ENCODE data around the gene OPHN1. TPM values are rescaled to one million over a fixed set of nuclear protein-coding genes. Genes with fewer than 3 reads are reported as not detected.

Gene OPHN1
- polyA plus RNA-seq, 1 donor from 2014 or later, result 7.6 TPM

DNA sequence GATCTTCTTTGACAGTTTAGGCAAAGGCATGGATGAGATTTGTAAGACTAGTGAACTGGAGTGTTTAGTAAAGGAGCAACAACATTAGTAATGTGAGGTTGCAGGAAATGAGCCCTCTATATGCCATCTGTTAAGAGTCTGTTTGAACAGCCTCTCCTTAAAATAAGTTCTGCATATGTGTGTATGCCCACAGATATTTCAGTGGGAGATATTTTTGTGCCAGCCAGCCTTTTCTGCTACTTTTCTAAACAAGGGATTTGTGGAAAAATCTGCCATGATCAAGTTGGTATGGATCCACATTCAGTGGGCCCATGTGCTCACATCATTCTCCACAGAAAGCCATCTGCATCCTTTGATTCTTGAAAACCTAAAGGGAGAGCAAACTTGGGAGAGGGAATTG lies 237.7 kb downstream of the OPHN1 start:
- no peak overlapping the region for H2AFZ ChIP-seq (ENCODE audit: low read depth, low read length)
- no peak overlapping the region for H3K9ac ChIP-seq (ENCODE audit: low read length)
- H3F3A ChIP-seq (ENCODE audit: insufficient read depth, low read length, poor library complexity, severe bottlenecking), result no peaks in the 10 kb centered on the region
- no peaks in the 10 kb centered on the region for H3K27me3 ChIP-seq (ENCODE audit: insufficient read depth, low read depth, low read length)
- H3K4me3 ChIP-seq (ENCODE audit: low read length), result no peak overlapping the region
- H3K36me3 ChIP-seq (ENCODE audit: insufficient read depth, low read length), result no peaks in the 10 kb centered on the region
- H4K20me1 ChIP-seq (ENCODE audit: insufficient read depth), result no peaks in the 10 kb centered on the region
- no peaks in the 10 kb centered on the region for H3K9me3 ChIP-seq (ENCODE audit: low read length)
- H3K9me2 ChIP-seq (ENCODE audit: insufficient read depth, low read length), result no peaks in the 10 kb centered on the region
- no peak overlapping the region for H3K4me2 ChIP-seq (ENCODE audit: low read length)
- no peak overlapping the region for H3K27ac ChIP-seq (ENCODE audit: low read length)
- TF ChIP-seq, protein P1, sequence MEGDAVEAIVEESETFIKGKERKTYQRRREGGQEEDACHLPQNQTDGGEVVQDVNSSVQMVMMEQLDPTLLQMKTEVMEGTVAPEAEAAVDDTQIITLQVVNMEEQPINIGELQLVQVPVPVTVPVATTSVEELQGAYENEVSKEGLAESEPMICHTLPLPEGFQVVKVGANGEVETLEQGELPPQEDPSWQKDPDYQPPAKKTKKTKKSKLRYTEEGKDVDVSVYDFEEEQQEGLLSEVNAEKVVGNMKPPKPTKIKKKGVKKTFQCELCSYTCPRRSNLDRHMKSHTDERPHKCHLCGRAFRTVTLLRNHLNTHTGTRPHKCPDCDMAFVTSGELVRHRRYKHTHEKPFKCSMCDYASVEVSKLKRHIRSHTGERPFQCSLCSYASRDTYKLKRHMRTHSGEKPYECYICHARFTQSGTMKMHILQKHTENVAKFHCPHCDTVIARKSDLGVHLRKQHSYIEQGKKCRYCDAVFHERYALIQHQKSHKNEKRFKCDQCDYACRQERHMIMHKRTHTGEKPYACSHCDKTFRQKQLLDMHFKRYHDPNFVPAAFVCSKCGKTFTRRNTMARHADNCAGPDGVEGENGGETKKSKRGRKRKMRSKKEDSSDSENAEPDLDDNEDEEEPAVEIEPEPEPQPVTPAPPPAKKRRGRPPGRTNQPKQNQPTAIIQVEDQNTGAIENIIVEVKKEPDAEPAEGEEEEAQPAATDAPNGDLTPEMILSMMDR (IDR thresholded peaks at IDR 0.05; ENCODE audit: poor library complexity, severe bottlenecking), result no peak
- TF ChIP-seq TAF1 (IDR thresholded peaks at IDR 0.05; ENCODE audit: low read depth), result no peak
- TF ChIP-seq, protein P2, sequence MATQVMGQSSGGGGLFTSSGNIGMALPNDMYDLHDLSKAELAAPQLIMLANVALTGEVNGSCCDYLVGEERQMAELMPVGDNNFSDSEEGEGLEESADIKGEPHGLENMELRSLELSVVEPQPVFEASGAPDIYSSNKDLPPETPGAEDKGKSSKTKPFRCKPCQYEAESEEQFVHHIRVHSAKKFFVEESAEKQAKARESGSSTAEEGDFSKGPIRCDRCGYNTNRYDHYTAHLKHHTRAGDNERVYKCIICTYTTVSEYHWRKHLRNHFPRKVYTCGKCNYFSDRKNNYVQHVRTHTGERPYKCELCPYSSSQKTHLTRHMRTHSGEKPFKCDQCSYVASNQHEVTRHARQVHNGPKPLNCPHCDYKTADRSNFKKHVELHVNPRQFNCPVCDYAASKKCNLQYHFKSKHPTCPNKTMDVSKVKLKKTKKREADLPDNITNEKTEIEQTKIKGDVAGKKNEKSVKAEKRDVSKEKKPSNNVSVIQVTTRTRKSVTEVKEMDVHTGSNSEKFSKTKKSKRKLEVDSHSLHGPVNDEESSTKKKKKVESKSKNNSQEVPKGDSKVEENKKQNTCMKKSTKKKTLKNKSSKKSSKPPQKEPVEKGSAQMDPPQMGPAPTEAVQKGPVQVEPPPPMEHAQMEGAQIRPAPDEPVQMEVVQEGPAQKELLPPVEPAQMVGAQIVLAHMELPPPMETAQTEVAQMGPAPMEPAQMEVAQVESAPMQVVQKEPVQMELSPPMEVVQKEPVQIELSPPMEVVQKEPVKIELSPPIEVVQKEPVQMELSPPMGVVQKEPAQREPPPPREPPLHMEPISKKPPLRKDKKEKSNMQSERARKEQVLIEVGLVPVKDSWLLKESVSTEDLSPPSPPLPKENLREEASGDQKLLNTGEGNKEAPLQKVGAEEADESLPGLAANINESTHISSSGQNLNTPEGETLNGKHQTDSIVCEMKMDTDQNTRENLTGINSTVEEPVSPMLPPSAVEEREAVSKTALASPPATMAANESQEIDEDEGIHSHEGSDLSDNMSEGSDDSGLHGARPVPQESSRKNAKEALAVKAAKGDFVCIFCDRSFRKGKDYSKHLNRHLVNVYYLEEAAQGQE (IDR thresholded peaks at IDR 0.05; ENCODE audit: borderline replicate concordance), result no peak
- TF ChIP-seq RAD21 (conservative IDR thresholded peaks at IDR 0.05), result no peak
- no peak for TF ChIP-seq EP300 (conservative IDR thresholded peaks at IDR 0.05; ENCODE audit: poor library complexity, severe bottlenecking)
- no peak for TF ChIP-seq SMC3 (conservative IDR thresholded peaks at IDR 0.05; ENCODE audit: poor library complexity)
- TF ChIP-seq EZH2 (IDR thresholded peaks at IDR 0.05; ENCODE audit: borderline replicate concordance, insufficient read depth, low read length, poor library complexity, severe bottlenecking), result no peak
- TF ChIP-seq MXI1 (conservative IDR thresholded peaks at IDR 0.05; ENCODE audit: poor library complexity, severe bottlenecking), result no peak
- TF ChIP-seq POLR2AphosphoS5 (IDR thresholded peaks at IDR 0.05), result no peak
- H3K79me2 ChIP-seq (replicated peaks; ENCODE audit: insufficient read depth, low read length), result no peaks in the 10 kb centered on the region

DNA sequence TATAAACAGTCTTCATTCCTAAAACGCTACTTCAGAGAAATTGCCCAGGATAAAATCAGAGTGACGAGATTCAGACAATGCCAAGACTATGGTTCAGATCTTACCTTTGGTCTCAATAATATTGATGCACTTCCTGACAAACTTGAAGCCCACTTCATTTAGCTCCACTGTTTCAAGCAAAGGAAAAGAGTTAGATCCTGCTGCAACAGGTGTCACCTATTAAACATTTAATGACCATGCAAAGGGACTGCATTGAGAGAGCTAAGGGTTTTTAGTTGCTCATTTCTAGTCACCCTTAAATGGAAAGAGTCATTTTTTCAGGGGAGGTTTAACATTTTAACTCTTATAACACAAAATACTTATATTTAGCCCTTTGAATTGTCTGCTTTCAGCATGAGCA lies 239.5 kb downstream of the OPHN1 start:
- TF ChIP-seq MXI1 (conservative IDR thresholded peaks at IDR 0.05; ENCODE audit: poor library complexity, severe bottlenecking), result no peak
- no peak for TF ChIP-seq SMC3 (conservative IDR thresholded peaks at IDR 0.05; ENCODE audit: poor library complexity)
- no peak for TF ChIP-seq RAD21 (conservative IDR thresholded peaks at IDR 0.05)
- TF ChIP-seq, protein P2 (IDR thresholded peaks at IDR 0.05; ENCODE audit: borderline replicate concordance), result no peak
- TF ChIP-seq EZH2 (IDR thresholded peaks at IDR 0.05; ENCODE audit: borderline replicate concordance, insufficient read depth, low read length, poor library complexity, severe bottlenecking), result no peak
- TF ChIP-seq, protein P1 (IDR thresholded peaks at IDR 0.05; ENCODE audit: poor library complexity, severe bottlenecking), result no peak
- TF ChIP-seq TAF1 (IDR thresholded peaks at IDR 0.05; ENCODE audit: low read depth), result no peak
- TF ChIP-seq EP300 (conservative IDR thresholded peaks at IDR 0.05; ENCODE audit: poor library complexity, severe bottlenecking), result no peak
- no peak for TF ChIP-seq POLR2AphosphoS5 (IDR thresholded peaks at IDR 0.05)
- H3K27me3 ChIP-seq (ENCODE audit: insufficient read depth, low read depth, low read length), result no peaks in the 10 kb centered on the region

More for the DNA sequence above, 239.5 kb downstream of the OPHN1 start:
- H4K20me1 ChIP-seq (ENCODE audit: insufficient read depth), result no peaks in the 10 kb centered on the region
- H2AFZ ChIP-seq (ENCODE audit: low read depth, low read length), result no peak overlapping the region
- H3K79me2 ChIP-seq (replicated peaks; ENCODE audit: insufficient read depth, low read length), result no peaks in the 10 kb centered on the region
- H3K4me3 ChIP-seq (ENCODE audit: low read length), result no peak overlapping the region
- no peak overlapping the region for H3K9ac ChIP-seq (ENCODE audit: low read length)
- H3K36me3 ChIP-seq (ENCODE audit: insufficient read depth, low read length), result no peaks in the 10 kb centered on the region
- no peak overlapping the region for H3K27ac ChIP-seq (ENCODE audit: low read length)
- H3K9me2 ChIP-seq (ENCODE audit: insufficient read depth, low read length), result no peaks in the 10 kb centered on the region
- no peak overlapping the region for H3K4me2 ChIP-seq (ENCODE audit: low read length)
- H3K9me3 ChIP-seq (ENCODE audit: low read length), result no peaks in the 10 kb centered on the region
- no peaks in the 10 kb centered on the region for H3F3A ChIP-seq (ENCODE audit: insufficient read depth, low read length, poor library complexity, severe bottlenecking)
